Activated T-cell treated with anti-CD3 and anti-CD28 coated beads, Interleukin-2, amount 50 U/mL, for 48 hours (primary cell): Measurements from ENCODE around the gene MTHFD1L.
A peak's percentile ranks its signal among the peaks of the same experiment; 100 is the strongest.
"Not testable (repeated sequence)": the region's sequence is repeated elsewhere in the genome, so short reads cannot be mapped to it uniquely, and the experiment has no call there.

Source experiments
- DNase-seq, 2 experiments: peaks; one replicate each; pipeline ENCODE4 v3.0.0-alpha.2; 2020

MTHFD1L gene

DNA sequence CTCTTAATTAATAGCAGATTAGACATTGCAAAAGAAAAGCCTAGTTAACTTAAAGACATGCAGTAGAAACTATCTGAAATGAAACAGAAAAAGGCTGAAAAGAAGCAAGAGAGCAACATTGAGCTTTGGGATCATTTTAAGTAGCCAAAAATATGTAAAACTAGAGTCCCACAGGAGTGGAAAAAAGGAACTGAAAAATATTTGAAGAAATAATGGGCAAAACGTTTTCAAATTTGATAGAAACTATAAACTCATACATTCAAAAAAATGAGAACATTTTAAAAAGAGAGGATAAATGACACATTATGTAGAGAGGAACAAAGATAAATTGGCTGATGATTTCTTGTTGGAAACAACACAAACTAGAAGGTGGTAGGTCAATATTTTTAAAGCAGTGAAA is 208.2 kb downstream of the MTHFD1L start:
- DNase-seq, result no peak

DNA sequence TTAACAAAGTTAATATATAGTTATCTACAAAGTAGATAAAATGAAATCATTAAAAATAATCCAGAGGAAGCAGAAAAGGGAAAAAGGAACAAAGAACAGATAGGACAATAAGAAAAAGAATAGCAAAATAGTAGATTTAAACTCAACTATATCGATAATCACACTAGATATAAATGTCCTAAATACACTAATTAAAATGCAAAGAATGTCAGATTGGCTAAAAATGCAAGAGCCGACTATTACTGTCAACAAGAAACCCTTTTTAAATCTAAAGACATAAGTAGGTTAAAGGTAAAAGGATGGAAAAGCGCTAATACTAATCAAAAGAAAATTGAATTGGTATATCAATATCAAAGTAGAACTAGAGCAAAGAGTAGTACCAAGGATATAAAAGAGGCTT is 209.5 kb downstream of the MTHFD1L start:
- DNase-seq, result no peak

DNA sequence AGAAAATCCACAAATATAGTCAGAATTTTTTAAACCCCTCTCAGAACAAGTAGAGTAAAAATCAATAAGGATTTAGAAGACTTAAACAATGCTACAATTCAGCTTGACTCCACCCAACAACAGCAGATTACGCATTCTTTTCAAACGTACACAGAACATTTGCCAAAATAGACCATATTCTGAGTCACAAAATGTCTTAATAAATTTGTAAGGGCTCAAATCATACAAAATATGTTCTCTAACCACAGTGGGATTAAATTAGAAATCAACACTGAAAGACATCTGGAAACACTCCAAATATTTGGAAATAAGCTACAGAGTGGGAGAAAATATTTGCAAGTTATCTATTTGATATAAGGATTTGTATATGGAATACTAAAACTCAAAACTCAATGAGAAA is 210.0 kb downstream of the MTHFD1L start:
- no peak for DNase-seq

DNA sequence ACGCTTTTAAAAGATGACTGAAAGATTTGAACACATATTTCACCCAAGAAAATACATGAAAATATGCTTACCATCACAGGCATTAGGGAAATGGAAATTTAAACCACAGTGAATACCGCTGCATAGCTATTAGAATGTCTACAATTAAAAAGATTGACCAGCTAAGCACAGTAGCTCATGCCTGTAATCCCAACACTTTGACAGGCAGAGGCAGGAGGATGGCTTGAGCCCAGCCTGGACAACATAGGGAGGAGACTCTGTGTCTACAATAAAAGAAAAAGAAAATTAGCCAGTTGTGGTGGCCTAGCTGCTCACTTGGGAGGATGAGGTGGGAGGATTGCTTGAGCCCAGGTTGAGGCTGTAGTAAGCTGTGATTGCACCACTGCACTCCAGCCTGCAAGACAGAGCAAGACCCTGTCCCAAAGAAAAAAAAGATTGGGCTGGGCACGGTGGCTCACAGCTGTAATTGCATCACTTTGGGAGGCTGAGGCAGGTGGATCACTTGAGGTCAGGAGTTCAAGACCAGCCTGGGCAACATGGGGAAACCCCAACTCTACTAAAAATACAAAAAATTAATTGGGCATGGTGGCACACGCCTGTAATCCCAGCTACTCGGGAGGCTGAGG is 210.5 kb downstream of the MTHFD1L start:
- no peak for DNase-seq

DNA sequence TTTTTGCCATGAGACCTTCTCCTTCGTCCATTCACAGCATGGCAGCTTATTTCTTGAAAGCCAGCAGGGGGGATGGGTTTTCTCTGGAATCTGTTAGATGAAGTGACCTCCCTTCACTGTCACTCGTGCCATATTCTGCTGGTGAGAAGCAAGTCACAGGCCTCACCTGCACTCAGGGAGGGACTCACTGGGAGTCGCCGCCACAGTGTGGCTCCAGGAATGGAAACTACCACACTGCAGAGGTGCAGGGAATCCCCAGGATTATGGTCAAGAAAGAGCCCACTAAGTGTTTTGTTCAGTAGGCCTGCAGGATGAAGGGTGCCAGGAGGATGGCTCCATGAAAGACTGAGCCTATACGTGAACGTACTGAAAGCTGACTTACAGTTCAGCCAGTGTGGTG is 213.2 kb downstream of the MTHFD1L start:
- DNase-seq, result no peak

DNA sequence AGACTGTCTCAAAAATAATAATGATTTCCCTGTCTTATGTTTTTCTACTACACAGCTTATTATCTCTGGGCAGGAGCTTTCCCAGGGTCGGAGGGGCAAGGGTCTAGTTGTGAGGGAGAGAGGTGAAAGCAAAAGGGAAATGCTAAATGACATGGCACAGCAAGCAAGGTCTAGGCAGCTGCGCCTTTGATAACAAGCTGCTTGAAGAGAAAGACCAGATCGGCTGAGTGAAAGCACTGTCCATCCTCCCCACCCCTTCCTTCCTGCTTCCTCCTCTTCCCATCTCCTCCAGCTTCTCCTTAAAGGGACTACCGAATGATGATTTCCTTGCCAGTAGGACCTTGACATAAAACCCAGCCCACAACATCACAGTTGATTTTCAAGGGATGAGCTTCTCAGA is 216.2 kb downstream of the MTHFD1L start:
- DNase-seq, result no peak

DNA sequence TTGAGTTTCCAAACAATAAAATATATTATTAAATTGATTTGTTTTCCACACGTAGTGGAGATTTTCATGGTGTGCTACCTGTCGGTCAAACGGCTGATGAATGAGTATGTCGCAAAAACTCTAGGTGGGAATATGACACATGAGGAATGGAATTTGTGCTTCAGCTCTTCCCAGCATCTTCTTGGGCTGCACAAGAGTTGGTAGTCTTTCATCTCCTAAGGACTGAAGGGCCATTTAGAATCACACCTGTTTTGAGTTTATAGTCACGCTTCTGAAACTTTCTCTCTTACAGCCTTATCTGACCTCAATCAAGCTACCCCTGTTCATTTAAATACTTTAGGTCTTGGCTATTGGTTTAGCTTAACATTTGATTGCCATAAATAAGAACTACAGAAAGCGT is 216.6 kb downstream of the MTHFD1L start:
- DNase-seq, result no peak

DNA sequence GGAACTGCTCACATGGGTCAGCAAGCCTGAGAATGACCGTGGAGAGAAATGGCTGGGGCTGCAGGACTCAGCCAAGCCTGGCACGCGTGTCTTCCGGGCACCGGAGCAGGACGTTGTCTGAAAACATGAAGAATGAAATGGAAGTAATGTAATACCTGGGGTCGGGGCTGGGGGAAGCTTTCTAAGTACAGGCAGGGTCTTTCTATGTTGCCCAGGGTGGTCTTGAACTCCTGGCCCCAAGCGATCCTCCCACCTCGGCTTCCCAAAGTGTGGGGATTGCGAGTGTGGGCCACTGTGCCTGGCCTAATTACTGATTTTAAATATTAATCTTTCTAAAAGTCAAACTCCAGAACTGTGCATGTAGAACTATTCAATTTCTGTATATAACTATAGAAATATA is 218.8 kb downstream of the MTHFD1L start:
- no peak for DNase-seq

DNA sequence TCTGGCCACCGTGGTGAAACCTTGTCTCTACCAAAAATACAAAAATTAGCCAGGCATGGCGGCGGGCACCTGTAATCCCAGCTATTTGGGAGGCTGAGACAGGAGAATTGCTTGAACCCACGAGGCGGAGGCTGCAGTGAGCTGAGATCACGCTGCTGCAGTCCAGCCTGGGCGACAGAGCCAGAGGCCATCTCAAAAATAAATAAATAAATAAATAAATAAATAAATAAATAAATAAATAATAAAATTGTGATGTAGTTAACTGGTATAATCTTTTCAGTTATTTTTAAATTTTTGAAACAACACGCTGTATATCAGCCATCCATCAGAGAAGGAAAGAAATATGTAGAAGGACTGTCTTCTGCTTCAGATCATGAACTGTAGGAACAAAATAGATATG is 221.6 kb downstream of the MTHFD1L start:
- not testable (repeated sequence) for DNase-seq

DNA sequence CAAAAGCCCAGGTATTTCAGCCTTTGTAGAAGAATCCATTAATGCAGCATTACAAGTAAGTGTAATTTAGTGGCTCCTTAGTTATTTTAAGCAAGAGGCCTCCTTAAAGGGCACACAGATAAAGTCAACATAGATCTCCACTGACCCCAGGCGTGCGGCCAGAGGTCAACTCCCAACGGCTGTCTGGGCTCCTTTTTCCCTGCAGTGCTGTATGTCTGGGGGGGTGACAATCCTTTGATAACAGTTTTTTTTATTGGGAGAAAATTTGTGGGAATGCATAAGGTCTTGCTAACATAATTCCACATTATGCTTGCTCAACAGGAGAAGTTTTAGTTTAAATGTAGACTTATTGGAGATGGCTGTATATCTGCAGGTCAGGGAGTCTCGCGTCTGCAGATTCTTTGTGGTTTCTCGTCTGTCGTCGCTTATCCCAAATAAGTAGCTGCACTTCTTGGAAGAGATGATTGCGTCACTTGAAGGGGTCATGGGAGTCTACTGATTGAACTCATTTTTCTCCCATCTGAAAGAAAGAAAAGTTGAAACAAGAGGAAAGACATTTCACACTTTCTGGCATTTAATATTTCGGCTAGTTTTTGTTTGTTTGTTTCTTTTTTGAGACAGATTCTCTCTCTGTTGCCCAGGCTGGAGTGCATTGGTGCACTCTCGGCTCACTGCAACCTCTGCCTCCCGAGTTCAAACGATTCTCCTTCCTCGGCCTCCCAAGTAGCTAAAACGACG is 222.5 kb downstream of the MTHFD1L start:
- no peak for DNase-seq

DNA sequence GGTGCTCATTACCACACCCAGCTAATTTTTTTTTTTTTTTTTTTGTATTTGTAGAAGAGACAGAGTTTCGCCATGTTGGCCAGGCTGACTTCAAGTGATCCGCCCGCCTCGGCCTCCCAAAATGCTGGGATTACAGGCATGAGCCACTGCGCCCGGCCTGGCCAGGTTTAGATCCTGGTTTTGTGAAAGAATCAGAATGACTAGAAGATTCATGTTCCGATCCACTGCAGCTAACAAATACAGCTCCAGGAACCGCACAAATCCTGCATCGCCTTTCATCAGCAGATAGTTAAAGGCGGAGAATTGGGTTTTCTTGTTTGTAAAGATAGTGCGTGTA is 223.1 kb downstream of the MTHFD1L start:
- no peak for DNase-seq

DNA sequence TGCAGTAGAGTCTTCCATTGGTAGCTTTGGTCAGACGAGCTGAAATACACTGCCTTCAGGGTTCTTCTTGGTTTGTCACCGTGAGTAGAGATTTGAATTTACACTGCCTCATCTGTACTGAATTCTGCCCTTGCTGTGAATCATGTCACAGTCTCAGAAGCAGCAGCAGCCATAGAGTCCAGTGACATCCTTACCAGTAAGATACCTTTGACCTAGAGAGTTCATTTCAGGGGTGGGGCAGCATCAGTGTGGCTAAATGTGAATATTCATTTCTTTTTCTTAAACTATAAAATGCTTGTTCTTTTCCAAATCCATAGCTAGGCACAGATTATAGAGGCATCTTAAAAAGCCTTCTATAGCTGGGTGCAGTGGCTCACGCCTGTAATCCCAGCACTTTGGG is 223.5 kb downstream of the MTHFD1L start:
- no peak for DNase-seq

DNA sequence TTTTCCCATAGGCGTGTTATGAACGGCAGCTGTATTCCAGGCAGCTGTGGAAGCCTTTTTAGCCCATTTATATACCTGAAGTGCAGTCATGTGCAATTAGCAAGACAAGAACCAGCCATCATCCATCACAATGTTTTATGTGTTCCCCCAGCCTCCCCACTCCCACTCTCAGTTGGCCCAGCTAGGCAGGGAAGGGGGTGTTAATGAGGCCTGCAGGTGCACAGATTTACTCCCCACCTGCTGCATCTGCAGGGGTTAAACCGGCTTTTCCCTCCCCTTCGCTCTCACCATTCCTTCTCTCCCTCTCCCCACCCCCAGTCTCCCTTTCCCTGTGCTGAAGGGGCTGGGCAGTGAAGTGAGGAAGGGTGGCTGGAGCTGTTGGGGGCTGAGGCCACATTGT is 224.5 kb downstream of the MTHFD1L start:
- DNase-seq, result no peak

DNA sequence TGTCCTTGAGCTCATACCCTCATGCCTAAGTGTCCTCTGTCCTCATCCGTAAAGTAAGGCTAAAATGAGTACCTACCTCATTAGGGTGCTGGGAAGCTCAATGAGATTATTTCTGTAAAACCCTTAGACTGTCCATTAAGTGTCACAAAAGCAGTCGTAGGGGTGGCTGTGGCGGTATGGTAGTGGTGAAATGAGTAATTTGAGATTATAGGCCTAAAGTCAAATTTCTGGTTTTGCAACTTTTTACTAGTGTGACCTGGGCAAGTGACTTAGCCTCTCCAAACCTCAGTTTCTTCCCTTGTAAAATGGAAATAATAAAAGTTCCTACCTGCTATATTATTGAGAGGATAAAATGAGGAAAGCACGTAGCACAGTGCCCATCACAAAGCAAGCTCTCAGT is 226.1 kb downstream of the MTHFD1L start:
- no peak for DNase-seq

DNA sequence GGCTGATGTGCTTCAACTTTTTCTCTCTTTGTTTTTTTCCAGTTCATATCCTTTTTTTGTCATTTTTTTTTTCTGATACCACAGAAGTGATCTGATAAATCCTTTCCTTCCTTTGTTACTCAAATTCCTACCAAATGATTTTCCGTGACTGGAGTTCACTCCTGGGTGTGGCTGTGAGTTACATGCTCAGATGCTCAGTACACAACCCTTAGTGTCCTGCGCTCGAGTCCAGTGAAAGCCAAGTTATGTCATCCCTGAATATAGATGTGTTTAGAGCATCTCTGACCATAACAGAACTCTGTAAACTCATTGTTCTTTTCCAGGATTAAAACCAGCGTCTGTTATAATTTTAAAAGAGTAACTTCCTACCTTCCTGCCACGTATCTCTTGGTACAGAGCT is 227.1 kb downstream of the MTHFD1L start:
- no peak for DNase-seq

DNA sequence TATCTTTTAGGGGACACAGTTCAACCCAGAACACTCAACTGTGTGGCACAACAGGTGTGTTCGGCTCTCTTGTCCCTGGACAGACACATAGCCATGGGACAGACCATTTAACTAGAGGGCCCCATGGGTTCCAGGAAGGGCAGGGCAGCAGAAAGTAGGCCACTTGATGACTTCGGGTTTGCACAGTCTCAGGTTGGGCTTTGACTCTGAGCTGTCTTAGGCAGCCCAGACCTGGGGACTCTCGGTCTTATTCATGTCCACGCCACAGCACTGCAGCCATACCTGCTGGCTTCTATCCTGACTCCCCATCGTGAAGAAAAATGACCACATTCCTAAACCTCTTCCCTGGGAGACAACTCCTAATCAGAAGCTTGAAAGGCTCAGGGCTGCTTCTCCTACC is 228.2 kb downstream of the MTHFD1L start:
- no peak for DNase-seq

DNA sequence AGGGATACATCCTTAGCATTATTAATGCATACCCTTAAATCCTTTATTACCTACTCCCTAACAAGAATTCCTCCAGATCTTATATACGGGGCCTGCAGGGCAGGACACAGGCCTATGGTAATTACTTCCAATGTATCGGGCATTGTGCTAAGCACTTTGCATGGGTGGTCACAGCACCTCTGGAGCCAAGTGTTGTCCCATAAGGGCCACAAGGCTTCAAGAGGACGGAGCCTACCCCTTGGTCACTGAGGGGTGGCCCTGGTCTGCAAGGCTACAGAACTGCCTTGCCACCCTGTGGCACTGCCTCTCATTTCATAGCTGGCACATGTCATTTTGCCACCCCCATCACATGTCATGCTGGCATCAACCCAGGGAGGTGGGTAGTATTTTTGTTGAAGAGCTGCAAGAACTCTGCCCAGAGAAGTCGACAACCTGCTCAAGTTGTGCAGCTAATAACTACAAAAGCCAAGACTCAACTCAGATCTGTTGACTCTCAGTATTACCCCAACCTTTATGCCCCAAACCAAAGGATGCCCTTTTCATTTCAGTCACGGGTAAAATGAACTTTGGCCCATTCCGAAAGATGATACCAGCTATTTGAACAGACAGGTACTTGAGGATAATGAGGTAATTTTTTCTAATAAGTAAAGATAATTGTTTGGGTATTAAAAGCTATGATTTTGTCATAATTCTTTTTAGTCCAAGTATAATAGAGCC is 230.2 kb downstream of the MTHFD1L start:
- no peak for DNase-seq

DNA sequence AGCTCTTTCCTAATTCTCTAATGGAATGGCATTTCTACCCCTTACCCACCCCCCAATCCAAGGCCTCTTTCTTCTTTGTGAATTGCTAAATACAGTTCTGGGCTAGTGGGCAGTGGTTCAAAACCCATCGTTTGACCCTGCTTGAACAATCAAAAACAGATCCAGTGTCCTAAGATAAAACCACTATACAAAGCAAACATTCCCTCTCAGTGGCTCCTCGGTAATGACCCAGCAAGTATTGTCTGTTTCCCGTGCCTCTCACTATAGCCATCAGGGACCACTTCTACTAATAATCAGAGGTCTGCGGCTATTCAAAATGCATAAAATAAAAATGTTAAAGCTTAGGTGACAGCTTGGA is 230.7 kb downstream of the MTHFD1L start:
- DNase-seq, result no peak

DNA sequence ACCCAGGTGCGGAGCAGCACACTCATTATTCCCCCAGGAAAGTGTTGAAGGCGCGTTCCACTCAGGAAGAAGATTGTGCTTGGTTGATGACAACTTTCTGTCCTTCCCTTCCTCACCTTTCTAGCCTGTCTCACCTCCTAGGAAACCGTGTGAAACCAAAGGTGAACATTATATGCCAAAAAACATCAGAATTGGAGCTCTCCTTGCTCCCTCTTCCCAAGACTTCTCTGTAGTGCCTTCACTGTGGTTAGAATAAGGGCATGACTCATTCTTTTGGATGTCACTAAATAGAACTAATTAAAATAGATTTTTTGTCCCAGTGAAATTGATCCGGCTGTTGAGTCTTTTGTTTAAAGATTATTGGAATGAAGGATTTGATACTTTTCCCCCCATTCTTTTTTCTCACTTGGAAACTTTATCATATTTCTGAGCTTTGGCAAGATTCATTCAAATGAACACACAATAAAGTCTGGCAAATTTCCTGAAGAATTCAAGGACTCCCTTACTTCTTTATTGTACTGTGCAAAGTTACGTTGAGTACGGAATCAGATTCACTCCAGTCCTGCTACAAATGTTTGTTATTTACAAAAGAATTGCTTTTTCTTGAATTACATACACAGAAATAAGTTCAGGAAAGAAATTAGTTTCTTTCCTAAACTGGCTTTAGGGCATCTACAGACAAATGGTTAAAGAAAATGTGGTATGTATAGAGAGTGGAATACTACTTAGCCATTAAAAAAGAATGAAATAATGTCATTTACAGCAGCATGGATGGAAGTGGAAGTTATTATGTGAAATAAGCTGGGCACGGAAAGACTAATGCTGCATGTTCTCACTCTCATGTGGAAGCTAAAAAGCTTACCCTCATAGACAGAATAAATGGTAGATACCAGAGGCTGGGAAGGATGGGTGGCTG is 231.4 kb downstream of the MTHFD1L start:
- no peak for DNase-seq

DNA sequence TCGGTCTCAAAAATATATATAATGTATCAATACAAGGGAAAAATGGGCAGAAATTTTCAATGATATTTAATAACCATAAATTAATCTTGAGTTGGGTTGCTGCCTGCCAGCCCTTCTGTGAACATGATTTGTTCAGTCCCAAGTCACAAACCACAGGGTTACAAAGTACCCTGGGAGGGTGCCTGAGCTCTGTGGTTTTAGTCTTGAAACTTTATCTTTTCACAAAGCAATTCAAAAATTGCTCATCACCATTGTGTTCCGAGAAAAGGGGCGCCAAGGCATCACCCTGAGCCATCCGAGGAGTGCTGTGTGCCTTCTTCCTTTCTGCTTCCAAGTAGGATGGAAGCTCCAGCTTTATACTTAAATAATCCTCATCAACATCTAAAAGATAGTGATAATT is 232.7 kb downstream of the MTHFD1L start:
- peak; percentile 32 to 34 for DNase-seq

DNA sequence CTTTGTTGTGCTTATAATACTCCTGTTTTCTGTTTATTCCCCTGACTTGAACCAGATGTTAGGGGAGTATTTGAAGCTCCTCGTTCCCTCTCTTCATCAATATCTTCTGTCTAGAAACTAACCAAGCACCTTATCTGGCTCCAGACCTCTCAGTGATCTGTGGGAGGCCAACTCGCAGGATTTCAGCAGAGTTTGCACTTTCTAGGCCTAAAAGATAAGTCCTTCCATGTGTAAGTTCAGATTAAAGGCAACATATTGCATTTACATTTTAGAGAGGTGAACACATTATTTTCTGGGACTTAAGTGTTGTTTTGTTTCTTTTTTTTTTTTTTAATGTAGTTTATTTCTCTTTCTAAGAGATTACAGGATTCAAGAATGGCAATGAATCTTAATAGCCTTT is 234.8 kb downstream of the MTHFD1L start:
- DNase-seq, result no peak

DNA sequence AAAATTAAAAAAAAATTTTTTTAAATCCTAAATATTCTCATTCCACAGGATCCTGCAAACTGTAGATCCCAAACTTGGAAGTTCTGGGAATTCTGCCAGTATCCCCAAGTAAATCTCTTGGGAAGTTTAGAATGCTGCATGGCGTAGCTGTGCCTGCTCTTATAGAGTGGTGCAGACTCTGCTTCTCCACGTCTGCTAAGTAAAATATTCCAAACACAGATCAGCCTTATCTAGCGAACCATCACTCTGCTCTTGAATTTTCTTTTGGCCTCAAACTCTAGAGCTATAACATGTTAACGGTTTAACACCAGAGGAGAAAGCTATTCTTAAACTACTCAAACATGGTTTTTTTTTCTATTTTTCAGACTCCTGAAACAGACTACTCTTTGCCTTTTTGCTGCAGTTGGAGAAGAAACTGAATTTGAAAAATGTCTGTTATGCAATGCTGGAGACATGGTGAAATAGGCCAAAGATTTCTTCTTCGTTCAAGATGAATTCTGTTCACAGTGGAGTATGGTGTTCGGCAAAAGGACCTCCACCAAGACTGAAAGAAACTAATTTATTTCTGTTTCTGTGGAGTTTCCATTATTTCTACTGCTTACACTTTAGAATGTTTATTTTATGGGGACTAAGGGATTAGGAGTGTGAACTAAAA is 235.8 kb downstream of the MTHFD1L start:
- no peak for DNase-seq
